HG03520 (cell line): Measurements from ENCODE around the gene CASP8AP2.
"Not testable (repeated sequence)": the region's sequence is repeated elsewhere in the genome, so short reads cannot be mapped to it uniquely, and the experiment has no call there.

Source experiments
- ATAC-seq: cut with Tn5 transposase; IDR thresholded peaks from one replicate; pipeline ENCODE4 v1.9.1; 2021; ENCODE audit warnings: mild to moderate bottlenecking, moderate library complexity; ENCODE audit not compliant: unreplicated experiment

Gene CASP8AP2

GRCh38 chr6:89819336-89820130 is 10.1 kb upstream of the CASP8AP2 start, which contains the start of gene MDN1:
TSS of gene MDN1 (minus strand) at chr6:89819794. CDS start at chr6:89819607, 187 bp downstream.
- peak; percentile 89 for ATAC-seq

GRCh38 chr6:89826029-89826528 is 3.6 kb upstream of the CASP8AP2 start:
- no peak for ATAC-seq

- not testable (repeated sequence) for ATAC-seq
Measured at GRCh38 chr6:89828475-89828987, 1.1 kb upstream of the CASP8AP2 start.

GRCh38 chr6:89828988-89829471 is 650 bp upstream of the CASP8AP2 start:
- ATAC-seq: peak; percentile 27

GRCh38 chr6:89830170-89830809 is 610 bp downstream of the CASP8AP2 start:
- no peak for ATAC-seq

- ATAC-seq: peak; percentile 98
Measured at GRCh38 chr6:89834884-89835792, 5.5 kb downstream of the CASP8AP2 start.

GRCh38 chr6:89836639-89837222 is 7.1 kb downstream of the CASP8AP2 start:
- ATAC-seq: no peak

- ATAC-seq: no peak
Measured at GRCh38 chr6:89840538-89840937, 10.9 kb downstream of the CASP8AP2 start.

GRCh38 chr6:89842228-89842627 is 12.5 kb downstream of the CASP8AP2 start:
- no peak for ATAC-seq

GRCh38 chr6:89843070-89843469 is 13.4 kb downstream of the CASP8AP2 start:
- ATAC-seq: no peak

GRCh38 chr6:89847513-89847912 is 17.8 kb downstream of the CASP8AP2 start:
- not testable (repeated sequence) for ATAC-seq

- no peak for ATAC-seq
Measured at GRCh38 chr6:89853068-89853467, 23.4 kb downstream of the CASP8AP2 start.

- no peak for ATAC-seq
Measured at GRCh38 chr6:89858041-89858440, 28.4 kb downstream of the CASP8AP2 start.

GRCh38 chr6:89859744-89860143 is 30.1 kb downstream of the CASP8AP2 start:
- ATAC-seq: peak; percentile 46

- ATAC-seq: no peak
Measured at GRCh38 chr6:89862273-89862672, 32.6 kb downstream of the CASP8AP2 start.

GRCh38 chr6:89862698-89863097 is 33.0 kb downstream of the CASP8AP2 start:
- ATAC-seq: no peak

GRCh38 chr6:89866024-89866678 is 36.5 kb downstream of the CASP8AP2 start:
- ATAC-seq: no peak

GRCh38 chr6:89873721-89874120 is 44.0 kb downstream of the CASP8AP2 start:
- ATAC-seq: no peak

GRCh38 chr6:89874438-89874837 is 44.8 kb downstream of the CASP8AP2 start:
- no peak for ATAC-seq
